GM12891 (cell line): ENCODE results near the gene RHCG.

Source experiments
- PAX5 ChIP-seq: IDR thresholded peaks from 2 replicates; pipeline ENCODE4 v1.6.1; 2011; ENCODE audit warnings: low read length, moderate library complexity, mild to moderate bottlenecking; ENCODE audit not compliant: insufficient read depth, severe bottlenecking
- POLR2A ChIP-seq: IDR thresholded peaks from 2 replicates; pipeline ENCODE4 v1.6.1; 2011; ENCODE audit warnings: low read depth, low read length, control low read depth
- POLR2AphosphoS5 ChIP-seq: IDR thresholded peaks from 2 replicates; pipeline ENCODE4 v1.6.1; 2011; ENCODE audit warnings: low read depth, low read length, control low read depth
- TAF1 ChIP-seq: IDR thresholded peaks from 2 replicates; pipeline ENCODE4 v1.6.1; 2011; ENCODE audit warnings: low read depth, low read length, control low read depth

- TF ChIP-seq TAF1 (no peak), POLR2AphosphoS5 (no peak), PAX5 (no peak), POLR2A (no peak)
Observed at GRCh38 chr15:89429986-89430385, 66.4 kb downstream of the RHCG start.
